Nucleus accumbens (tissue), 56 donors: Measurements from ENCODE around the gene ABCC2.
"Not testable (repeated sequence)": the region's sequence is repeated elsewhere in the genome, so short reads cannot be mapped to it uniquely, and the experiment has no call there.

Experiments used
- DNase-seq, 56 donors: peaks; one replicate each; lab custom pipeline; 2025; lab: John Stamatoyannopoulos, UW

Gene ABCC2

GRCh38 chr10:99782447-99783286, at the start of gene ABCC2:
TSS of gene ABCC2 (plus strand) at chr10:99782640. CDS start at chr10:99782845, 205 bp downstream.
- no peak for DNase-seq

DNA sequence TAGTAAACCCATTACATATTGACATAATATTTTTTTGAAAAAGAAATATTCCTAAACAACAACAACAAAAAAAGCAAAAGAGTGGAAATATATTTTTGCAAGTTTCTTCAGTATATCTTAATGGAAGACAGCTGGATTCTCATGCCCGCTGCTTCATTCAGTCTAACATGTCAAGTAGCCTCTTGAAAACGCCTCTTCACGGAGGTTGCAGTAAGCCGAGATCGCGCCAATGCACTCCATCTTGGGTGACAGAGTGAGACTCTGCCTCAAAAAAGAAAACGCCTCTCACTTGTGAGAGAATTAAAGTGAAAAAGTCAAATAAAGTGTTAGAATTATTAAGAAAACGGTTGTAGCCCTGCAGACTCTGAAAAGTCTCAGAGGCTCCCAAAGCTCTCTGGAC, 49.1 kb upstream of the ABCC2 start:
- DNase-seq: peak in 3 of 56 donors; percentile 4 to 22 (median 22)

DNA sequence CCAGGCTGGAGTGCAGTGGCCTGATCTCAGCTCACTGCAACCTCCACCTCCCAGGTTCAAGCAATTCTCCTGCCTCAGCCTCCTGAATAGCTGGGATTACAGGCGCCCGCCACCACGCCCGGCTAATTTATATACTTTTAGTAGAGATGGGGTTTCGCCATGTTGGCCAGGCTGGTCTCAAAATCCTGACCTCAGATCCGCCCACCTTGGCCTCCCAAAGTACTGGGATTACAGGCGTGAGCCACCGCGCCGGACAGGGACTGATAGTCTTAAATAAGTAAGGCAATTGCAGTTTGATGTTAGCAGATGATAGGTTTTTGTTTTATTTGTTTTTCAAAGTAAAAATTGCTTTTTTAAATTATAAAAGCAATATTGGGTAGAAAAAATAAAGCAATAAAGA, 48.3 kb upstream of the ABCC2 start:
- DNase-seq: not testable (repeated sequence)

GRCh38 chr10:99740260-99740659, 42.2 kb upstream of the ABCC2 start:
- DNase-seq: no peak

GRCh38 chr10:99740933-99741559, 41.4 kb upstream of the ABCC2 start:
- no peak for DNase-seq

DNA sequence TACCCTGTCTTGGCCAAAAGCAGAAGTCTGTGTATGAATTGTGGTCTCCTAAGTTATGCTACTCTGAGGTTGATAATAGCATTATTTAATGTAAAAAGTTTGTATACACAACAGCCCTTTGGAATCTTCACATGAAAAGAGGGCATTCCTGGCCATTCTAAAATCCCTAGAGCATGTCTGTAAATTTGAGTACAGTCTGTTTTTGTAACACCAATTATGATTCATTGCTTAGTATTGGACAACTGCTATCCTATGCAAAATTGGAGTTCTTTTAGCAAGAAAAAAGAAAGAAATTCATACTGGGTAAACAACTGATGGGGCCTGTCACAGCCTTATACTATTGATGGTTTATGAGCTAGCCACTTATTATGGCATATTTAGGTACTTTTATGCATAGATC, 40.2 kb upstream of the ABCC2 start:
- no peak for DNase-seq

- no peak for DNase-seq
Observed at GRCh38 chr10:99742701-99743100, 39.7 kb upstream of the ABCC2 start.

DNA sequence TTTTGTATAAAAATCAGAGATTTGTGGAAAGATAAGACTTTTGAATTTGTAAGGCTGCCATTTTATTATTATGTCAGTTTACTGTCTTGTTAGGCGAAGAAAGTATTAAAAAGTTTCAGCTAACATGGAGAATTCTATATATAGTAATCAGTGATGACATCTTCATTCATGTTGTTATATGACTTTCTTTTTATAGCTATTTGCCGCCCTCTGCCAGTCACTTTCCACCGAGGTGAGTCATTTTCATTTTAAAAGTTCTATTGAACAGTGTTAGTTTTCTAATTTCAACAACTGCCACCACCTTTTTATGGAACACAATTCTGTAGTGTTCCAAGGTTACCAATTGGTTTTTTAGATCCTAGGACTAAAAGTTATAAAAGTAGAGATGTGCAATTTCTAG, 38.6 kb upstream of the ABCC2 start:
- peak in 5 of 56 donors; percentile 1 to 32 (median 18) for DNase-seq

DNA sequence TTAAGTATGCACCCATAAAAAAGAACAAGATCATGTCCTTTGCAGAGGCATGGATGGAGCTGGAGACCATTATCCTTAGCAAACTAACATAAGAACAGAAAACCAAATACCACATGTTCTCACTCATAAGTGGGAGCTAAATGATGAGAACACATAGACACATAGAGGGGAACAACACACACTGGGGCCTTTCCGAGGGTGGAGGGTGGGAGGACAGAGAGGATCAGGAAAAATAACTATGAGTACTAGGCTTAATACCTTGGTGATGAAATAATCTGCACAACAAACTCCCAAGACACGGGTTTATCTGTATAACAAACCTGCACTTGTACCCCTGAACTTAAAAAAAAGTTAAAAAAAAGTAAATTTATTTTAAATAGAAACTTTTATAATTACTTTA, 36.3 kb upstream of the ABCC2 start:
- peak in 2 of 56 donors; percentile 14 to 21 for DNase-seq

- no peak for DNase-seq
Observed at GRCh38 chr10:99748823-99749451, 33.5 kb upstream of the ABCC2 start.

DNA sequence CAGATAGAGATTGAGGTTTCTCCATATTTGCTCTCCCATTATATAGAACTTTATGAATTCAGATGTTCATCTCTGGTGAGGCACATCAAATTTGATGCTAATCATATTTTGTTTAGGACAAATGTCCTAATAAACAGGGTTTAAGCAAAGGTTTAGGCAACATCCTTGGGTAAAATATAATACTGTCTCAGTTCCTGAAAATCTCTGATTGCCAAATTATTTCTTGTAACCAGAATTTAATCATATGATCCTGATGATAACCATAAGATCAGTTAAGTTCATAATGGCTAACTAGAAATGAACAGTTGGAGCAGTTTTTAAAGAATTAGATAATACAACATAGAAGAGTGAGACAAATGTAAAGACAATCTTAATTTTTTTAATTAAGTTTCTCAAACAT, 31.8 kb upstream of the ABCC2 start:
- DNase-seq: no peak

DNA sequence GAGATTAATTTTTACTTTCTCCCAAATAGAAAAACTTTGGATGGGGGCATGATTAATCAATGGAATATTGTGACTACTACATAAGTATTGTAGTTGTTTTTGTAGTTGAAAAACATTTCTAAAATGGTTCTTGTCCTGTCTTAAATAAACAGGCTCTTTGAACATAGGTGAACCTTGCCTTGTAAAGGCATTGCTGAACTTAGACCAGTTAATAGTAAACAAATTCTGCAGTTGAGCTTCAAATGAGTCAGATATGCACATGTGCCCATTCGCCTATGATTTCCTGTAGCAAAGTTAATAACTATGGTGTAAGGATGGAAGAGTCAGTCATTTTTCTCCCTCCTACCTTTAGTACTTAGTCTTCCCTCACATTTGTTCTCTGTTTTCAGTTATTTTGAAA, 27.8 kb upstream of the ABCC2 start:
- no peak for DNase-seq

DNA sequence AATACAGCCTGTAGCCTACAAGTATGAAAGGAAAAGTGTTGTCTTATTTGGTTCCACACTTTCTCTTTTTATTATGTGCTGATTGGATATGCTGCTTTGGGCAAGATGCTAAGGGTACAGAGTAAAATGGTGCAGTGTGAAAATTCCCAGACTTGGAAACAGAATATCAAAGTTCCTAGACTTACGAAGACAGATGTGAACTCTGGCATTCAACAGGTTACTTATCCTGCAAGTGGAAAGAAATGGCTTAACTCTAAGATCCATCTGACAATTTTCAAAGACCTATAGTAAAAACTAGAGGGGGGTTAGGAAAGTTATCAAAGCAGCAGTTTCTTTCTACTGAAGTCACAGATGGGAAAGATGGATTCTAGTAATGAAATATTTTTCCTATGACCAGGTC, 26.3 kb upstream of the ABCC2 start:
- DNase-seq: no peak

GRCh38 chr10:99758211-99758891, 24.1 kb upstream of the ABCC2 start:
- no peak for DNase-seq

DNA sequence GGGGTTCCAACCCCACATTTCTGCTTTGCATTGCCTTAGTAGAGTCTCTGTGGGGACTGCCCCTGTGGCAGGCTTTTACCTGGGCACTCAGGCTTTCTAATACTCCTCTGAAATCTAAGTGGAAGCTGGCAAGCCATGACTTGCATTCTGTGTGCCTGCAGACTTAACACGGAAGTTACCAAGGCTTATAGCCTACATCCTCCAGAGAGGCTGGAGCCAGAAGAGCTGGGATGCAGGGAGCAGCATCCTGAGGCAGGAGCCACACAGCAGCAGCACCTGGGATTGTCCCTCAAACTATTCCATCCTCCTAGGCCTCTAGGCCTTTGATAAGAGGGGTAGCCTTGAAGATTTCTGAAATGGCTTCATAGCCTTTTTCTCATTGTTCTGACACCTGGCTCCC, 22.1 kb upstream of the ABCC2 start:
- DNase-seq: no peak

DNA sequence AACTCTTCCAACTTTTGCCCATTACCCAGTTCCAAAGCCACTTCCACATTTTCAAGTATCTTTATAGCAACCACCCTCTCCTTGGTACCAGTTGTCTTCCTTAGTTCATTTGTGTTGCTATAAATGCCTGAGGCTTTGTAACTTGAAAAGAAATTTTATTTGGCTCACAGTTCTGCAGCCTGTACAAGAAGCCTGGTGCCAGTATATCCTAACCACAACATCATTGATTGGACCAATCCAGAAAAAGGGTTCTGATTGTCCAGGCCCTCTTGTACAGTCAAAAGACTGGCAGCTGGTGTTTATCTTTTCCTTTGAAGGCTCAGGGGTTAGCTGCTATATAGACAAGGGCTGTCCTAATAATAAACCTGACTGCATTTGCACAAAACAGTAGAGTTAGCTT, 21.1 kb upstream of the ABCC2 start:
- DNase-seq: no peak

- DNase-seq: no peak
Observed at GRCh38 chr10:99765672-99766301, 16.7 kb upstream of the ABCC2 start.

DNA sequence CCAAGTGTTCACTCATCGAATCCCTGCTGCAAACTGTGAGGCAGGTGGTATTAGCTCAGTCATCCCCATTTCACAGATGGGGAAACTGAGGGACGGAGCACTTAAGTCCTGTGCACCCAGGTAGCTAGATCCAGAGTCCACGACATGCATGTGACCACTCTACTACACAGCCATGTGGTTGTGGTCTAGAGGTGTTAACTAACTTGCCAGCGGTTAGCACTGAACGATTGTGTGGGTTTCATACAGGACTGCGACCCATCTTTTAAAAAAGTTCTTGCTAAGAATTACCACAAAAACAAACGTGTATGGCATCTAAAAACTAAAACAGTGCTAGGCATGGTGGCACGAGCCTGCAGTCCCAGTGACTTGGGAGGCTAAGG, 16.1 kb upstream of the ABCC2 start:
- no peak for DNase-seq

GRCh38 chr10:99767901-99768300, 14.5 kb upstream of the ABCC2 start:
- DNase-seq: no peak

- no peak for DNase-seq
Observed at GRCh38 chr10:99768556-99768955, 13.9 kb upstream of the ABCC2 start.

GRCh38 chr10:99769706-99770105, 12.7 kb upstream of the ABCC2 start:
- DNase-seq: no peak
